Calu3 (cell line): Measurements from ENCODE around the gene ZNF532. TPM values are rescaled to one million over a fixed set of nuclear protein-coding genes. Genes with fewer than 3 reads are reported as not detected.
A peak's percentile ranks its signal among the peaks of the same experiment; 100 is the strongest.

Source experiments
- BruUV-seq: library from RNA; stranded (reverse); fragments of 400-500 nt; replicated peaks from 2 replicates; lab custom pipeline; 2021; lab: Mats Ljungman, UMichigan
- CTCF ChIA-PET: fragments of 300-600 bp; sonication (Branson Sonifier 250); formaldehyde crosslinking; loops from one replicate; lab custom pipeline; 2022; ENCODE audit warnings: antibody characterized with exemption; lab: Charles Lee
- DNase-seq: peaks from one replicate; pipeline ENCODE4 v3.0.0; 2022
- H3K27ac Mint-ChIP-seq: one replicate; pipeline ENCODE4 v1.8.0; 2022; ENCODE audit warnings: mixed read lengths; ENCODE audit not compliant: unreplicated experiment
- H3K27me3 Mint-ChIP-seq: one replicate; pipeline ENCODE4 v1.8.0; 2022; ENCODE audit warnings: mixed read lengths; ENCODE audit not compliant: unreplicated experiment
- H3K36me3 Mint-ChIP-seq: one replicate; pipeline ENCODE4 v1.8.0; 2022; ENCODE audit warnings: mild to moderate bottlenecking, moderate library complexity, mixed read lengths; ENCODE audit not compliant: insufficient read depth, unreplicated experiment
- H3K4me1 Mint-ChIP-seq: one replicate; pipeline ENCODE4 v1.8.0; 2022; ENCODE audit warnings: mild to moderate bottlenecking, low read depth, mixed read lengths; ENCODE audit not compliant: unreplicated experiment
- H3K4me3 Mint-ChIP-seq: one replicate; pipeline ENCODE4 v1.8.0; 2022; ENCODE audit warnings: mild to moderate bottlenecking, low read depth, moderate library complexity, mixed read lengths; ENCODE audit not compliant: unreplicated experiment
- H3K9me3 Mint-ChIP-seq: one replicate; pipeline ENCODE4 v1.8.0; 2022; ENCODE audit warnings: low read depth, mixed read lengths; ENCODE audit not compliant: unreplicated experiment
- intact Hi-C: fragments of 100-400 bp; cut with micrococcal nuclease; formaldehyde crosslinking; loops from one replicate; pipeline ENCODE4 v1.10.0; 2022; ENCODE audit not compliant: unreplicated experiment
- total RNA-seq: library from RNA; stranded (reverse); gene quantifications from 2 replicates; pipeline ENCODE4 v1.2.3, GENCODE V29; 2022
- TF ChIP-seq, protein P1 (sequence below): fragments of 200-600 bp; IDR thresholded peaks from one replicate; pipeline ENCODE4 v1.8.0; 2022; ENCODE audit warnings: antibody characterized with exemption; ENCODE audit not compliant: unreplicated experiment

The ZNF532 gene
- total RNA-seq, 1 experiment from 2014 or later = 150 TPM

DNA sequence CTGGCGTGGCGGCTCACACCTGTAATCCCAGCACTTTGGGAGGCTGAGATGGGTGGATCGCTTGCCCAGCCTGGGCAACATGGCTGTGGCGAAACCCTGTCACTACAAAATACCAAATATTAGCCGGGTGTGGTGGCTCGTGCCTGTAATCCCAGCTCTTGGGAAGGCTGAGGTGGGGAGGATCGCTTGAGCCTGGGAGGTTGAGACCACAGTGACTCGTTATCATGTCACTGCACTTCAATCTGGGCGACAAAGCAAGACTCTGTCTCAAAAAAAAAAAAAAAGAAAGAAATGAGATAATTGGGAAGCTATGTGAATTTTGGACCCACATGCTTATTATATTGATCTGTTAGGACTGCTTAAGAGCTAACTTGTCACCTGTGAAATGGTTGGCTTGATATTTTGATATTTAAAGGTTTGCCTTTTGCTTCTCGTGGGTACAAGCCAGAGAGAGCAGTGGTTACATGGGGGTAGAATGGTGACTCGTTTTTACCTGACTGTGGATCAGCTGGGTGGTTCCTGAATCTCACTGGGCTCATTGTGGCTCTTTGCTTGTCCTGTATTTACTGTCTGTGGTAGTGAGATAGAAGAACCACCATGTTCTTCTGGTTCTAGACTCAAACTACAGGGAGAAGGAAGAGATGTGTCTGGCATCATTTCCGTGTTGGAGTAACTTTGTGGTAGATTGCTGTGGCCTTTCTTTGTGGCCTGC lies 28.9 kb downstream of the ZNF532 start:
- Mint-ChIP-seq H3K27ac (peak overlapping the region; percentile 51), H3K4me3 (no peak overlapping the region), H3K9me3 (no peaks in the 10 kb centered on the region), H3K36me3 (peaks cover 49% of the 10 kb centered on the region), H3K4me1 (peaks cover 67% of the 10 kb centered on the region), H3K27me3 (no peaks in the 10 kb centered on the region)
- TF ChIP-seq, protein P1, sequence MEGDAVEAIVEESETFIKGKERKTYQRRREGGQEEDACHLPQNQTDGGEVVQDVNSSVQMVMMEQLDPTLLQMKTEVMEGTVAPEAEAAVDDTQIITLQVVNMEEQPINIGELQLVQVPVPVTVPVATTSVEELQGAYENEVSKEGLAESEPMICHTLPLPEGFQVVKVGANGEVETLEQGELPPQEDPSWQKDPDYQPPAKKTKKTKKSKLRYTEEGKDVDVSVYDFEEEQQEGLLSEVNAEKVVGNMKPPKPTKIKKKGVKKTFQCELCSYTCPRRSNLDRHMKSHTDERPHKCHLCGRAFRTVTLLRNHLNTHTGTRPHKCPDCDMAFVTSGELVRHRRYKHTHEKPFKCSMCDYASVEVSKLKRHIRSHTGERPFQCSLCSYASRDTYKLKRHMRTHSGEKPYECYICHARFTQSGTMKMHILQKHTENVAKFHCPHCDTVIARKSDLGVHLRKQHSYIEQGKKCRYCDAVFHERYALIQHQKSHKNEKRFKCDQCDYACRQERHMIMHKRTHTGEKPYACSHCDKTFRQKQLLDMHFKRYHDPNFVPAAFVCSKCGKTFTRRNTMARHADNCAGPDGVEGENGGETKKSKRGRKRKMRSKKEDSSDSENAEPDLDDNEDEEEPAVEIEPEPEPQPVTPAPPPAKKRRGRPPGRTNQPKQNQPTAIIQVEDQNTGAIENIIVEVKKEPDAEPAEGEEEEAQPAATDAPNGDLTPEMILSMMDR = no peak
- intact Hi-C loops = no loop called here
- CTCF ChIA-PET = no interaction called here
- BruUV-seq = no TSS peak
- DNase-seq = no peak

DNA sequence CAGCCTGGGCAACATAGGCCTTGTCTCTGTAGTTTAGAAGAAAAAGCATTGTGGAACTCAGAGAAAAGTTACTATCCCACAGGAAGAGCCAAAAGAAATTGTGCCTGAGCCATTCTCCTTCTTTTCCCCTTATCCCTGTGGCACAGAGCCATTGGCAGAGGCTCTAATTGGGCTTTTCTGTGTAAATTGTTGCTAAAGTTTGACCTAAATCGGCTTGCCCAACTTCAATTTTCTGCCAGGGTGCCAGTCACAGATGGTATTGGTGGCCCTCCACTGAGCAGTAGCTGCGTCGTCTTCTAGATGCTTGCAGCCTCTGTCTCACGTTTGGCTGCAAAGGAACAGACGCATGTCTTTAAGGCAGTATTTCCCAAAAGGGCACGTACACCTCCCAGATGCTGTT lies 30.3 kb downstream of the ZNF532 start:
- no peak for DNase-seq
- no peaks in the 10 kb centered on the region for H3K27me3 Mint-ChIP-seq
- H3K4me1 Mint-ChIP-seq = peaks cover 60% of the 10 kb centered on the region
- TF ChIP-seq, protein P1 = no peak
- intact Hi-C loops = no loop called here
- peak overlapping the region; percentile 24 for H3K27ac Mint-ChIP-seq
- H3K9me3 Mint-ChIP-seq = no peaks in the 10 kb centered on the region
- H3K4me3 Mint-ChIP-seq = no peak overlapping the region
- CTCF ChIA-PET = no interaction called here
- BruUV-seq = no TSS peak
- H3K36me3 Mint-ChIP-seq = peaks cover 40% of the 10 kb centered on the region

DNA sequence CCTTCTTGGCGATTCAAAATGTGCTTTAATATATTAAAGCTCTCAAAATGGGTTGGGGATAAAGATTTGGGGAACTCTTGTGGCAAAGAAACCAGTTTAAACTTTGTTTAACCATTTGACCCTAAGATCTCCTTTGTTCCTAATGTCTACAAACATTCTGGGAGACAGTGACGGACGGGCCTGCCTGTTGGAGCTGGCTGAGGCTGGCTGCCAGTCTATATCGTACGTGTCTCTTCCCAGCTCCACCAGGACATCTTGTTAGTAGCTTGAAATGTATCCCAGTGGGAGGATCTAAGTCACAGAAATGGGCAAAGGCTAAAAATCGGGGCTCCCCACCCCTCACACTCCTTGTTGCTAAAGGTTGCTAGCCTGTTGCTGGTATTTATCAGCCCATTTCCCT lies 30.7 kb downstream of the ZNF532 start:
- Mint-ChIP-seq H3K4me1 (peaks cover 60% of the 10 kb centered on the region), H3K9me3 (no peaks in the 10 kb centered on the region), H3K36me3 (peaks cover 41% of the 10 kb centered on the region), H3K27ac (no peak overlapping the region), H3K4me3 (no peak overlapping the region), H3K27me3 (no peaks in the 10 kb centered on the region)
- CTCF ChIA-PET = no interaction called here
- BruUV-seq = no TSS peak
- DNase-seq = no peak
- TF ChIP-seq, protein P1 = no peak
- intact Hi-C loops = no loop called here

DNA sequence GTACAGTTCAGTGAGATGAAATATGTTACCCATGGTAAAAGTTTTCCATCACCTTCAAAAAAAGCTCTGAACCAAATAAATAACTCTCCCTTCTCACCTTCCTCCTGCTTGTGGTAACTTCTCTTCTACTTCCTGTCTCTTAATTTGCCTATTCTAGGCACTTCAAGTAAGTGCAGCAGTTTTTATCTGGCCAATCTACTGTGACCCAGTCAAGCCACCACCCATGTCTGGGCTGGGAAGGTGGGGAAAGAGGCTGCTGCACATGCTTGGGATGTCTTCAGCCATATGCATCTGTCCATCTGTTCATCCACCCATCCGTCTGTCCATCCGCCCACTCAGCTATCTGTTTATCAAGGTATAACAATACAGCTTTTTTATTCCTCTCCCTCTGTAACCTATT lies 31.6 kb downstream of the ZNF532 start:
- DNase-seq = no peak
- CTCF ChIA-PET = interaction anchor here (0.6 to 0.7 kb wide), 2 partner anchors 15 to 17 kb away, joined by 3 to 4 read pairs; no protein-coding TSS in a partner anchor
- H3K9me3 Mint-ChIP-seq = no peaks in the 10 kb centered on the region
- BruUV-seq = no TSS peak
- intact Hi-C loops = no loop called here
- peaks cover 65% of the 10 kb centered on the region for H3K4me1 Mint-ChIP-seq
- no peaks in the 10 kb centered on the region for H3K27me3 Mint-ChIP-seq
- TF ChIP-seq, protein P1 = no peak
- peaks cover 36% of the 10 kb centered on the region for H3K36me3 Mint-ChIP-seq
- H3K4me3 Mint-ChIP-seq = no peak overlapping the region
- H3K27ac Mint-ChIP-seq = peak overlapping the region; percentile 45
